ENCODE data around the gene POLDIP2. TPM values are rescaled to one million over a fixed set of nuclear protein-coding genes. Genes with fewer than 3 reads are reported as not detected.
A peak's percentile ranks its signal among the peaks of the same experiment; 100 is the strongest.

Gene POLDIP2
- total and polyA plus RNA-seq, 2 of the 13 experiments (the other 11 are each of a cell fraction or from before 2014, with no cell fraction given) = 85.9 to 114 TPM

DNA sequence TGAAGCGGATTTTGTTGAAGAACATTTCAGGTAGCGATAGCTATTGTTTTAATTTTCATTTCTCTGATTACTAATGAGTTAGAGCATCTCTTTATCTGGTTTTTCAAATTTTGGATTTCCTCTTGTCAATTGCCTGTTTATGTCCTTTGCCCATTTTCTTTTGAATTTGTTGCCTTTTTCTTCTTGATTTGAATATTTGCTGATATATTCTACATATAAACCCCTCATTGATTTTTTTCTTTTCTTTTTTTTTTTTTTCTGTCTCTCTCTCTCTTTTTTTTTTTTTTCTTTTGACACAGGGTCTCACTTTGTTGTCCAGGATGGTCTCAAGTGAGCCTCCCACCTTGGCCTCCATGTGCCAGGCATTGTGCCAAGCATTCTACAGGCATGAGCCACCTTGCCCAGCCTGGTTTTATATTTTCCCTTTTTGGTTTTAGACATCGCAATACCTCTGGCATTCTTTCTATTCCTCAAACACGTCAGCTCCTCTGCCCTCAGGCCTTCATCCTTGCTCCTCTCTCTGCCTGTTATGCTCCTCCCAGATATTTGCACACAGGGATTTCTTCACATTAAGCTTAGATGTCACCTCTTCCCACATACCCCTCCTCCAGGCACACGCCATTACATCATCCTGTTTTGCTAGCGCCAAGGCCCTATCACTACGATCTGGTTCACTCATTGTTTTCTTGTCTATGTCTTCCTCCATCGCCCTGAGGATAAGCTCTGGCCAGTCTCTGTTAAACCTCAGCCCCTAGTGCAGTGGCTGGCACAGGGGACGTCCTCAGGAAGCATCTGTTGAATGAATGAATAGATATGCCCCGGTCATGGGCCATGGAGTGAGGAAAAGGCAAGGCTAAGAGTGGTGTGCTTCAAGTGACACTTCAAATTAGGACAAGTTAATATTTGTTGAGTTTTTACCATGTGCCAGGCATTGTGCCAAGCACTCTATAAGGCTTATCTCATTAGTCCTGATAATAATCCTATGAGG, 22.8 kb upstream of the POLDIP2 start (continued):
- TF ChIP-seq, protein P1, sequence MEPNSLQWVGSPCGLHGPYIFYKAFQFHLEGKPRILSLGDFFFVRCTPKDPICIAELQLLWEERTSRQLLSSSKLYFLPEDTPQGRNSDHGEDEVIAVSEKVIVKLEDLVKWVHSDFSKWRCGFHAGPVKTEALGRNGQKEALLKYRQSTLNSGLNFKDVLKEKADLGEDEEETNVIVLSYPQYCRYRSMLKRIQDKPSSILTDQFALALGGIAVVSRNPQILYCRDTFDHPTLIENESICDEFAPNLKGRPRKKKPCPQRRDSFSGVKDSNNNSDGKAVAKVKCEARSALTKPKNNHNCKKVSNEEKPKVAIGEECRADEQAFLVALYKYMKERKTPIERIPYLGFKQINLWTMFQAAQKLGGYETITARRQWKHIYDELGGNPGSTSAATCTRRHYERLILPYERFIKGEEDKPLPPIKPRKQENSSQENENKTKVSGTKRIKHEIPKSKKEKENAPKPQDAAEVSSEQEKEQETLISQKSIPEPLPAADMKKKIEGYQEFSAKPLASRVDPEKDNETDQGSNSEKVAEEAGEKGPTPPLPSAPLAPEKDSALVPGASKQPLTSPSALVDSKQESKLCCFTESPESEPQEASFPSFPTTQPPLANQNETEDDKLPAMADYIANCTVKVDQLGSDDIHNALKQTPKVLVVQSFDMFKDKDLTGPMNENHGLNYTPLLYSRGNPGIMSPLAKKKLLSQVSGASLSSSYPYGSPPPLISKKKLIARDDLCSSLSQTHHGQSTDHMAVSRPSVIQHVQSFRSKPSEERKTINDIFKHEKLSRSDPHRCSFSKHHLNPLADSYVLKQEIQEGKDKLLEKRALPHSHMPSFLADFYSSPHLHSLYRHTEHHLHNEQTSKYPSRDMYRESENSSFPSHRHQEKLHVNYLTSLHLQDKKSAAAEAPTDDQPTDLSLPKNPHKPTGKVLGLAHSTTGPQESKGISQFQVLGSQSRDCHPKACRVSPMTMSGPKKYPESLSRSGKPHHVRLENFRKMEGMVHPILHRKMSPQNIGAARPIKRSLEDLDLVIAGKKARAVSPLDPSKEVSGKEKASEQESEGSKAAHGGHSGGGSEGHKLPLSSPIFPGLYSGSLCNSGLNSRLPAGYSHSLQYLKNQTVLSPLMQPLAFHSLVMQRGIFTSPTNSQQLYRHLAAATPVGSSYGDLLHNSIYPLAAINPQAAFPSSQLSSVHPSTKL (CRISPR knock-in tag; IDR thresholded peaks at IDR 0.05) = peak; percentile 61; the same call in 1 of the 2 replicates
- TF ChIP-seq SOX13 (IDR thresholded peaks at IDR 0.05) (no peak), SOX13 (CRISPR knock-in tag; conservative IDR thresholded peaks at IDR 0.05 in 1 of 2, IDR thresholded peaks at IDR 0.05 in 1 of 2) (peak in 1 of 2 experiments; percentile 71; a peak in 2 of 4 replicates), RORA (CRISPR knock-in tag; IDR thresholded peaks at IDR 0.05) (no peak), CEBPG (CRISPR knock-in tag; IDR thresholded peaks at IDR 0.05) (peak; percentile 85), NCOA2 (CRISPR knock-in tag; IDR thresholded peaks at IDR 0.05) (peak; percentile 42; the same call in 1 of the 2 replicates), SOX6 (IDR thresholded peaks at IDR 0.05) (no peak), SOX6 (CRISPR knock-in tag; IDR thresholded peaks at IDR 0.05) (peak; percentile 76), FOSL2 (CRISPR knock-in tag; IDR thresholded peaks at IDR 0.05) (peak; percentile 41; the same call in 1 of the 2 replicates), KDM5A (IDR thresholded peaks at IDR 0.05; ENCODE audit: borderline replicate concordance, low read length) (no peak), NR2C2 (CRISPR knock-in tag; IDR thresholded peaks at IDR 0.05; ENCODE audit: borderline replicate concordance) (peak; percentile 54; the same call in 1 of the 2 replicates), NFKBIZ (CRISPR knock-in tag; IDR thresholded peaks at IDR 0.05) (0 out of 2 replicates have a peak, but pooled peaks have one; percentile 23), ZNF12 (CRISPR knock-in tag; IDR thresholded peaks at IDR 0.05) (peak; percentile 20; the same call in 1 of the 2 replicates), PHF5A (CRISPR knock-in tag; IDR thresholded peaks at IDR 0.05; ENCODE audit: low read depth, unreplicated experiment) (no peak)
- TF ChIP-seq, protein P2, sequence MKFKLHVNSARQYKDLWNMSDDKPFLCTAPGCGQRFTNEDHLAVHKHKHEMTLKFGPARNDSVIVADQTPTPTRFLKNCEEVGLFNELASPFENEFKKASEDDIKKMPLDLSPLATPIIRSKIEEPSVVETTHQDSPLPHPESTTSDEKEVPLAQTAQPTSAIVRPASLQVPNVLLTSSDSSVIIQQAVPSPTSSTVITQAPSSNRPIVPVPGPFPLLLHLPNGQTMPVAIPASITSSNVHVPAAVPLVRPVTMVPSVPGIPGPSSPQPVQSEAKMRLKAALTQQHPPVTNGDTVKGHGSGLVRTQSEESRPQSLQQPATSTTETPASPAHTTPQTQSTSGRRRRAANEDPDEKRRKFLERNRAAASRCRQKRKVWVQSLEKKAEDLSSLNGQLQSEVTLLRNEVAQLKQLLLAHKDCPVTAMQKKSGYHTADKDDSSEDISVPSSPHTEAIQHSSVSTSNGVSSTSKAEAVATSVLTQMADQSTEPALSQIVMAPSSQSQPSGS (CRISPR knock-in tag; IDR thresholded peaks at IDR 0.05) = peak; percentile 85
- TF ChIP-seq, protein P3, sequence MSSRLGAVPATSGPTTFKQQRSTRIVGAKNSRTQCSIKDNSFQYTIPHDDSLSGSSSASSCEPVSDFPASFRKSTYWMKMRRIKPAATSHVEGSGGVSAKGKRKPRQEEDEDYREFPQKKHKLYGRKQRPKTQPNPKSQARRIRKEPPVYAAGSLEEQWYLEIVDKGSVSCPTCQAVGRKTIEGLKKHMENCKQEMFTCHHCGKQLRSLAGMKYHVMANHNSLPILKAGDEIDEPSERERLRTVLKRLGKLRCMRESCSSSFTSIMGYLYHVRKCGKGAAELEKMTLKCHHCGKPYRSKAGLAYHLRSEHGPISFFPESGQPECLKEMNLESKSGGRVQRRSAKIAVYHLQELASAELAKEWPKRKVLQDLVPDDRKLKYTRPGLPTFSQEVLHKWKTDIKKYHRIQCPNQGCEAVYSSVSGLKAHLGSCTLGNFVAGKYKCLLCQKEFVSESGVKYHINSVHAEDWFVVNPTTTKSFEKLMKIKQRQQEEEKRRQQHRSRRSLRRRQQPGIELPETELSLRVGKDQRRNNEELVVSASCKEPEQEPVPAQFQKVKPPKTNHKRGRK (CRISPR knock-in tag; IDR thresholded peaks at IDR 0.05) = 0 out of 2 replicates have a peak, but pooled peaks have one; percentile 54
- TF ChIP-seq, protein P4, sequence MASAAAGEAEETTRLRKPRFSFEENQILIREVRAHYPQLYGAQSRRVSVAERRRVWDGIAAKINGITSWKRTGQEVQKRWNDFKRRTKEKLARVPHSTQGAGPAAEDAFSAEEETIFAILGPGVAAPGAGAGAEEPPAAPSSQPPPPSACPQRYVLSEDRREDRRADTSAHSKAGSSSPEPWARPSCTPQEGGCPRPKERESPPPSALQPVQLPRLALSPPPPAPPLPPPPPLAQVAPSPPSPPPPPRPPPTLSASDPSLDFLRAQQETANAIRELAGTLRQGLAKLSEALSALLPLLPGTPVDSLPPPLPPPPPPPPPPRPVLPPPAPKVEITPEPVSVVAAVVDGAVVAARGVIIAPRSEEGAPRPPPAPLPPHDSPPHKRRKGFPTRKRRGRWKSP (CRISPR knock-in tag; IDR thresholded peaks at IDR 0.05) = peak; percentile 22; the same call in 1 of the 2 replicates
- TF ChIP-seq, protein P5, sequence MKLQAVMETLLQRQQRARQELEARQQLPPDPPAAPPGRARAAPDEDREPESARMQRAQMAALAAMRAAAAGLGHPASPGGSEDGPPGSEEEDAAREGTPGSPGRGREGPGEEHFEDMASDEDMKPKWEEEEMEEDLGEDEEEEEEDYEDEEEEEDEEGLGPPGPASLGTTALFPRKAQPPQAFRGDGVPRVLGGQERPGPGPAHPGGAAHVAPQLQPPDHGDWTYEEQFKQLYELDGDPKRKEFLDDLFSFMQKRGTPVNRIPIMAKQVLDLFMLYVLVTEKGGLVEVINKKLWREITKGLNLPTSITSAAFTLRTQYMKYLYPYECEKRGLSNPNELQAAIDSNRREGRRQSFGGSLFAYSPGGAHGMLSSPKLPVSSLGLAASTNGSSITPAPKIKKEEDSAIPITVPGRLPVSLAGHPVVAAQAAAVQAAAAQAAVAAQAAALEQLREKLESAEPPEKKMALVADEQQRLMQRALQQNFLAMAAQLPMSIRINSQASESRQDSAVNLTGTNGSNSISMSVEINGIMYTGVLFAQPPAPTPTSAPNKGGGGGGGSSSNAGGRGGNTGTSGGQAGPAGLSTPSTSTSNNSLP (IDR thresholded peaks at IDR 0.05; ENCODE audit: low read depth, low read length) = 0 out of 2 replicates have a peak, but pooled peaks have one; percentile 17
